IPS DF 4.7 (cell line): ENCODE measurements around the gene HES2.
"Not testable (repeated sequence)": the region's sequence is repeated elsewhere in the genome, so short reads cannot be mapped to it uniquely, and the experiment has no call there.

Experiments used
- DNase-seq: peaks from one replicate; pipeline ENCODE4 v3.0.0-alpha.2; 2013; ENCODE audit warnings: low spot score; ENCODE audit errors: extremely low read depth

HES2 gene, protein sequence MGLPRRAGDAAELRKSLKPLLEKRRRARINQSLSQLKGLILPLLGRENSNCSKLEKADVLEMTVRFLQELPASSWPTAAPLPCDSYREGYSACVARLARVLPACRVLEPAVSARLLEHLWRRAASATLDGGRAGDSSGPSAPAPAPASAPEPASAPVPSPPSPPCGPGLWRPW

DNA sequence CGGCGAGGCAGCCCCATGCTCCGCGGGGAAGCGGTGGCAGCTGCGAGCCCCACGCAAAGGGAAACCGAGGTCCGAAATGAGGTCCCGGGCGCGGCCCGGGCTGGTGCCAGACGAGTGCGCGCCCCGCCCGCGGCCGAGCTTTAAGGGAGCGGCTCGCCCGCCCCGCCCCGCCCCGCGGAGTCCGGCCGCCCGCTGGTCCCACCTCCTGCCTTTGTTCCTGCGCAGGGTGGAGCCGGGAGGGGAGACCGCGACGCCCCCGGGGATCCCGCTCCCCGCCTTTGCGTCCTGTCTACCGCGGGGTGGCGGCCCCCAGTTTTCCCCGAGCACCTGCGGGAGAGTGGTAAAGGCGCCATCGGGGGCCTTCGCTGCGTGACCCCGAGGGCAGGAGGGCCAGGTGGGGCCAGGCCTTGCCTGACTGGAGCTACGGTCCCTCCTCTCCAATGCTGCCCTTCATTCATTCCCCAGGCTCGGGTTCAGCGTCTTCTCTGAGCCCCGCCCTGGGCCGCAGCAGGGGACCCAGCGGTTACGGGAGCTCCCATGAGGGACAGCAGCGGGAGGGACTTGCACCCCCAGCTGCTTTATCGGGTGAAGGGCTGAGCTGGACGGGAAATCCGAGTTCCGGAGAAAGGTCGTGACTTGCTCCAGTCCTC lies at the start of gene HES2:
TSS of gene HES2 (minus strand) at position 116 of the 650 bp plus-strand sequence. CDS start at position 17, 99 bp downstream.
- no peak for DNase-seq

DNA sequence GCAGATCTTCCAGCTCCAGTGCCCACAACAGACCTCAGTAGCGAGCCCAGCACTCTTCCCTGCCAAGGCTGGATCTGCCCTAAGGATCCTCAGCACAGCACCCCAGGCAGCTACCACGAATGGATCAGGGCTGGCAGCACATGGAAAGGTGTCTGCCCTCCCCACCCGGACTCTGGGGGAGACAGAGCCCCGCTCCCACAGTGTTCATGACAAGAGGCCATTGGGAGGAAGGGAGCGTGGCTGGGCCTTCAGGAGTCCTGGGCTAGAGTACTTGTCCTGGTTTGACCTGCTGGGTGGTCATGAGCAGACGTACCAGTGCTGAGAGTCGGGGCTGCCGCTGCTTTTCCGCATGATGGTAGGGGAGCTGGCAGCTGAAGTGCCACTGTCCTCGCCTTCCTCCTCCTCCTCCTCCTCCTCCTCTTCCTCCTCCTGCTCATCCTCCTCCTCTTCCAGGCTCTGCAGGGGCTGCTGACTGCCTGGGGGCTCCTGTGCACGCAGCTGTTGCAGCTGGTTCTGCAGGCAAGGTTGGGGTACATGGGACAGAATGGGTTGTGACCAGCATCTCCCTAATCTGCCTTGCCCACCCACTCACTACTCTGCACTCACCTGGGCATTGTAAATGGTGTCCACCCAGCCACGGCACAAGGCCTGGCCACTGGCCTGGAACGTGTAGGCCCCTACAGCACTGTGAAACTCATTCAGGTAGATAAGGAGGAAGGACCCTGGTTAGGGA lies 49.2 kb upstream of the HES2 start:
- DNase-seq: no peak

DNA sequence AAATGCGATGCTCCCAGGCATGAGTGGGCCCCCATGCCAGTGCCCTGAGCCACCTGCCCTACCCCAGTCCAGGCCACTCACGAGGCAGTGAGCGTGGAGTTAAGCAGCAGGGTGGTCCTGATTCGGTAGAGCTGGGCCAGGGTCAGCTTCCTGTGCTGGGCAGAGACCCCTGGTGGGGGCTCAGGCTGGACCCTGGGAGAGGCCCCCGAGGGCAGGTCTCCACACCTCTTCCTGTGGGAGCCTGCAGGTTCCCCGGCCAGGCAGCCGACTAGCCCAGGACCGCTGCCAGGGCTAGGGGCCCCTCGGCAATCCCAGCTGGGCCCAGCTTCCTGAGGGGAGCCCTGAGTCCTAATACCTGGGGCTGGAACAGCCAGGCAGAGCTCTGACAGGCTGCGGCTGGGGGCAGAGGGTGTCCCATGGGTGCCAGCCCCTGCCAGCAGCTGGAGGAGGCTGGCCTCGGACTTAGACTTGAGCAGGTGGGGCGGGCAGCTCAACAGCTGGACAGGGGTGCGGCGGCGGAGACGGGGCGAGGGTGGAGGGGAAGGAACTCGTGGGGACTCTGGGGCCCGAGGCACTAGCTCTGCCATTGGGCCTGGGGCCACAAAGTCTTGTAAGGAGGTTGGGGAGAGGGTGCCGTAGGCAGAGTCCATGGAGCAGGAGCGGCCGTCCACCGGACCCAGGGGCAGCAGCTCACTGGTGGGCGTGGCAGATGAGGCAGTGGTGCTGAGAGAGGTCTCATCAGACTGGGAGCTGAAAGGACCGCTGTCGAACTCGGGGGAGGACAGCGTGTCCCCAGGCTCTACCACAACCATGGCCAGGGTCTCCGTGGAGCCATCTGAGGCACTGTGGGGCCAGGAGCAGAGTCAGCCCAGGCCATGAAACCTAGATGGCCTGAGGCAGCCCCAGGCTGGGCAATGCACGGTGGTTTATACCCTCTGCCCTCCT lies 48.3 kb upstream of the HES2 start:
- DNase-seq: no peak

DNA sequence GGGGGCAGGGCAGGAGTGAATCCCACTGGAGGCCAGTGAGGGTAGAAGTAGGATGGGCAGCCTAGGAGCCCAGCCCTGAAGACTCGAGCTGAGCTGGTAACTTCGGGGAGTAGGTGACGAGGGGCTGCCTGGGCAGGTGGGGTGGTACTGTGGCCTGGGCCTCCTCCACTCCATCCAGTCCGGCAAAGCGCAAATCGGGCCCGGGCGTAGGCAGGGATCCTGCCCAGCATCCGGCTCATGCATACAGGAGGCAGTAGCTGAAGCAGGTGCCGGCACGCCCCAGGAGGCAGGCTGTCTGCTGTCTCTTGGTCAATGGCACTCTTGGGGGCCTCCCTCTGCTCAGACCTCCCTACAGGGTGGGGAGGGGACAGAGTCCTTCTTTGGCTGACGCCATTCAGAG lies 47.5 kb upstream of the HES2 start:
- DNase-seq: no peak

DNA sequence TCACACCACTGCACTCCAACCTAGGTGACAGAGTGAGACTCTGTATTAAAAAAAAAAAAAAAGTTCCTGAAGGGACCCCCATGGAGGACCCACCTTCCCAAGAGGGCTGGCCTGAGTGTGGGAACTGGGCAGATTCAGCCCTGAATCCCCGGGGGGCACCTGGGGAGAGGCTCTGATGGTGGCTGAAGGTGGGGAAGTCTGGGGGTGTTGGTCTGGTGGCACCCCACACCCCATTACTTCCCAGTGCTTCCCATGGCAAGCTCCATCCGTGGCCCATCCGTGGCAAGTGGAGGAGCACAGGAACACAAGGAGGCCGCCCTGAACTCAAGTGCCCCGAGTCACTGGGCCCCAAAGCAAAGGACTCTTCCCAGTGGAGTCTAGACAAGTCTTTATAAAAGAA lies 47.0 kb upstream of the HES2 start:
- DNase-seq: no peak

DNA sequence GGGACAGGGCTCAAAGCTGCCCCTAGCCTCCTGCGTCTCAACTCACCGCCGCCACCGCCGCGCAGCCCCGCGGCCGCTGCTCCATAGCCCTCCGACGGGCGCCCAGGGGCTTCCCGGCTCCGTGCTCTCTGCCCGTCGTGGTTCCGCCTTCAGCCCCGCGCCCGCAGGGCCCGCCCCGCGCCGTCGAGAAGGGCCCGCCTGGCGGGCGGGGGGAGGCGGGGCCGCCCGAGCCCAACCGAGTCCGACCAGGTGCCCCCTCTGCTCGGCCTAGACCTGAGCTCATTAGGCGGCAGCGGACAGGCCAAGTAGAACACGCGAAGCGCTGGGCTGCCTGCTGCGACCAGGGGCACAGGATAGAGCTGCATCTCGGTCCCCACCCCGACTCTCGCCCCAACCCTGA lies 46.3 kb upstream of the HES2 start, which contains the start of gene TNFRSF25:
TSS of gene TNFRSF25 (minus strand) at position 151 of the 400 bp plus-strand sequence. CDS start at position 85, 66 bp downstream.
- DNase-seq: no peak

DNA sequence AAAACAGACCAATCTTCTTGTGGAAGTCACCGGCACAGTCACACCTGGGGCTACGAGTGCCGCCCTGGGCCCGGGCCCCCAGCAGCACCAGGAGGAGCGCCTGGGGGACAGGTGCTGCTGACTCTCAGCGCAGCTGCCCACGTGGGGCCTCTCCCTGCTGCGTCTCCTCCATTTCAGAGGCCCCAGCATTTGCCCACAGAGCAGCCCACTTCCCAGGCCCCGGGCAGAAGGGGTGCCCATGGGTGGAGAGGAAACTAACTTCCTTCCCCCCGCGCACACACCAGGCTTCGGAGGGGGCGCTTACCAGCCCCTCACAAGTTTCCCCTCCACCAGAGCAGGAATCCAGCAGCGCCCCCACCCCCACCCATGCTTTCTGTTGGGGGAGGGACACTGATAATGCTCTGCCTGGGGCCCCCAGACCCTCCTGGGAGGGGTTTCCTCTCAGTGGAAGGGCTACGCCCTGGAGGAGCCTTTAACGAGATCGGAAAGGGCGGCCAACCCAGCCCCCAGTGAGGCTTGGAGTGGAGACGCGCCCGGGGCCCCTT lies 45.8 kb upstream of the HES2 start:
- DNase-seq: no peak

DNA sequence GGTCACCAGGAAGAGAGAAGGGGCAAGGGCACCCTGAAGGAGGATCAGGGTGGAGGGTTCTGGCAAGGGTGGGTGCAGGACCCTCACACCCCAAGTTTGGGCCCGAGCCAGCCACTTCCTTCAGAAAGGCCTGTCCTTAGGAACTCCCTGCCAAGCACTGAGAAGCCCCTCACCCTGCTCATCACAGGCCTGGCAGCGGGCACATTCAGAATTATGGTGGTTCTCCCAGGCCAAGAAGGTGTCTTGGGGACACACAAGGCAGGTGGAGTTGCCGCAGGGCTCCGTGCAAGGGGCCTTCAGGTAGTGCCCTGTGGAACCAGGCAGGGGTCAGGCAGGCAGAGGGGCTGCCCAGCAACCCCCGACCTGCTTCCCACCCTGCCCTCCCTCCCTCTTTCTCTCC lies 45.2 kb upstream of the HES2 start:
- no peak for DNase-seq

DNA sequence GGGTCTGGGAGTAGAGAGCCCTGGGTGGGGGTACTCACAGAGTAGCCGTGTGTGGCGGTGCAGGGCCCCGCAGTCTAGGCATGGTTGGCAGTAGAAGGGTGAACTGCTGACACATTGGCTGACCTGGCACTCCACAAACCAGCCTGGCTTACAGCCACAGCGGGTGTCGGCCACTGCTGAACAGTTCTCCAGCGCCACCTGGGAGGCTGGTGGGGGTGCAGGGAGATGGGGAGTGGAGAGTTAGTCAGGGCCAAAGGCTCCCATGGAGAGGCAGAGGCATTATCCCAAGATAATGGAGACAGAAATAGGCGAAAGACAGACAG lies 44.8 kb upstream of the HES2 start:
- DNase-seq: no peak

DNA sequence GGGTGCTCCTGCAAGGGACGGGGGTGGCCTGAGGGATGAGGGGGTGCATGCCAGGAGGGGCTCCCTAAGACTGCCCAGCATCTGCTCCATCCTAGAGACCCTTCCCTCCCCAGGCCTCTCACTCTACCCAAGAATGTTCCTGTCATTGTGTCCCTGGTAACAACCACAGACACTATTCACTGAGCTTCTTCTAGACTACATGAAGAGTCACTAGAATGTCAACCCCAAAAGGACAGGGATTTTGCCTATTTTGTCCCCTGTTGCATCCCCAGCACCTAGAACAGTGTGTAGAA lies 43.3 kb upstream of the HES2 start:
- DNase-seq: no peak

DNA sequence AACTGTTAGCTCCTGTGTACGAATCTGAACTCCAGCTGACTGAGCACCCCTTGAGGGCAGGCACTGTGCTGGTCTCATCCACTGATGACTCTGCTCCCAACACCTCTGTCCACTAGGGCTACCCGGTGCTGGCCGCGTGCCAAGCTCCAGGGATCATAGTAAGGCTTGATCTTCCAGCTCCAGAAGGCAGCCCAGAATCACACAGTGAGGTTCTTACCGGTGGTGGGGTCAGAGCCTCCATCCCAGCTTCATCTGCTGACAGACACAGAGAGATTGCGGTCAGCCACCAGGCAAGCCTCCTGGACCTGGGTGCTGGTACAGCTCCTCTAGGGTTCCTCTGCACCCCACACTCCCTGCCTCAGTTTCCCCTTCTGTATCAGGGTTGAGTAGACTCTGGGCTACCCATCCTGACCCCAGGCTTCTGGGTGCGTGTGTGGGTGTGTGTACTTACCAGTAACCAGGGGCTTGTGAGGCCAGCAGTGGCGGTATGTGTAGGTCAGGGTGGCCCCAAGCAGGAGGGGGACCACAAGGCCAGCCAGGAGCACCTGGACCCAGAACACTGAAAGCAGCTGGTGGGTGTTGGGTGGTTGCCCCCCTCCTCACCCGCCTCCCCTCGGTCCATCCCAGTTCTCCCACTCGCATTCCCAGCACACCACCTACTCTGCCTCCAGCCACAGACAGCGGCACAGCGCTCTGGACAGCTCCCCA lies 42.8 kb upstream of the HES2 start:
- DNase-seq: no peak

DNA sequence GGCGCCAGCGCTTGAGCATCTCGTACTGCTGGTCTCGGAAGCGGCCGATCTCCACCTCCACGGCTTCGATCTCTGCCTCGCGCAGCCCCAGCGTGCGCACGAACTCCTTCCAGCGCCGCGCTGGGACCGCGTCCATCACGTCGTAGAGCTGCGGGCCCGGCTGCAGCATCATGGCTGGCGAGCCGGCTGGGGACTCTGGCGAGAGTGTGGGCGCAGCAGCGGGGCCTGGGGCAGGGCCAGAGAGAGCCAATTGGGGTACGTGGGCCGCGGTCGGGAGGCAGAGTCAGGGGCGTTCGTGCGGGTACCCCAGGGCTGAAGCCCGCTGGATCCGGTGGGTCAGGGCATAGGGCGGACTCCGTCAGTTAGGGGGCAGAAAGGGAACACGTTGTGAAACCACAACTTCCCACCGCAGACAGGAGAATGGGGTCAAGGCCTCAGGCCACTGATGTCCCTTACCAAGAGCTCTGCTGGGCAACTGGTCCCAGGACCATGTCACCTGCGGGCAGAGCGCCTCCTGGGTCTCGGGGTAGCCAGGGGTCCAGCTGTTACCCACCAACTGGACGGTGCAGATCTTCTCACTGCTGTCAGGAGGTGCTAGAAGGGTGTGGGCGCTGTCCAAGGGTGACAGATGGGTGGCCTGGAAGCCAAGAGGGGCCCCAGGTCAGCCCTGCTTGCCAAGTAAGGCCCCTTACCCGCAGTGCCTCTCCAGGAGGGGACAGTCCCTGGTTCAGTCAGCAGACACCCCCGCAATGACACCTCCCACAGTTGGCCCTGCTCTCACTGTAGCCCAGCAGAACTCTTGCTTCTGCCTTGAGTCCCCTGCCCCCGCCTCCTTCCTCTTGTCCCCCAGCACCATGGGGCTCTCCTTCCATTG lies 42.1 kb upstream of the HES2 start:
- no peak for DNase-seq

DNA sequence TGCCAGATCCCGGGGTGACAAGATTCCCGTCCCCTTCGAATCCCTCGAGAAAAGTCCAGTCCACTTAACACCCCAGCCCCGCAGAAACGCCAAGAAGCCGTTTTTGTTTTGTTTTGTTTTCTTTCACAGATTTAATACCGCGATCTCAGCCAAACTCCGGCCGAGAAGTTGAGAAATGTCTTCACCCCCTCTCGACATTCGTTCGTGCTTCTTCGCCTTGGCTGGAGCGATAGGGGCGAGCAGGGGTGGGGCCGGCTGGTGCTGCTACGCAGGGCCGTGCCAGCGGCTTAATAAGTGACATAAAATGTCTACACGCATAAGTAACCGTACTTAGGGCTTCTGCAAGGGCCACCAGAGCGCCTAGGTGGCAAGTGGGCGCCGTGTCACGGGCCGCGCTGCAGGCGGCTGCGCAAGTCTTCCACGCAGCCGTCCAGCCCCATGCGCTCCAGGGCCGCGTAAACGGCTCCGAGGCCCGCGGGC lies 41.4 kb upstream of the HES2 start:
- no peak for DNase-seq

DNA sequence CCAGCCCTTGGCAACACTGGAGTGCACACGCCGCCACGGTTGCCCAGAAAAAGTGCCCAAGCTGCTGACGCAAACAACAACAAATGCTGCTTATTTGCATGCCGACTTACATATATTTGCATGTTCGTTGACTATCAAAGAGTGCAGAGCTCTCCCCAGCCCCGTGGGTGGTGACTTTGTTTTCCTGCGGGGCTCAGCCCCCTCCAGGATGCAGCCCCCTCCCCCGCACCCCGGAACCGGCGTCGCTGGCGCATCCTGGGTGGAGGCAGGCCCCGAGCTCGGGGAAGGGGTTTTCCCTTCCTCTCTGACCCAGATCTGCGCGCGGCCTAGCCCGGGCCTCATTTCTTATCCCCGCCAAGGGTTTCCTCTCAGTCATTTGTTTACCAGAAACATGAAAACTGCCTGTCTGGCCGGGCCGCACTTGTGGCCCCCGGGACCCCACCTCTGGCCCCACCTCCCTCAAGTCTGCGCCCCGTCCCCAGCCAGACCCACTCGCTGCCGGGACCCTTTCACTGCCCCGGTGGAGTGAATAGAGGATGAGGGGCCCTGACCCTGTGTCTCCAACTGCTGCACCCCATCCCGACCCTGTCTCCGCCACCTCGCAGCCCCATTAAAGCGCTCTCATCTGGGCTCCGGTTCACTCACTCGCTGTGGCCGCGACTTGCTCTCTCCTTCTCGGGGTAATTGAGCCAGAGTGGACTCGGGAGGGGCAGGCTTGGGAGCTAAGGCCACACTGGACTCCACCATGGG lies 40.8 kb upstream of the HES2 start:
- DNase-seq: no peak

DNA sequence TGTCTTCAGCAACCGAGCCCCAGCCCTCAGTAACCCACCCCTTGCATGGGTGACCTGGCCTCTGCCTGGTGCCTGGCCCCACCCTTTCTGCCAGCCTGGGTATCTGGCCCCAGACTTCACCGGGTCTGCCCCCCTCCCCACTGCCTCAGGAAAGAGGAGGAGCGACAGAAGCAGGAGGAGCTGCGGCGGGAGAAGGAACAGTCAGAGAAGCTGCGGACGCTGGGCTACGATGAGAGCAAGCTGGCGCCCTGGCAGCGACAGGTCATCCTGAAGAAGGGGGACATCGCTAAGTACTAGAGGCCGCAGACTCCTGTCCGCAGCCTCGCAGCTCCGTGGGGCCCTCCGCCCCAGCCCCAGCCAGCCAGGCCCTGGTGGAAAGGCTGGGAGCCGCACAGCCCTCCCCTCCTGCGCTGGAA lies 40.1 kb upstream of the HES2 start:
- no peak for DNase-seq

DNA sequence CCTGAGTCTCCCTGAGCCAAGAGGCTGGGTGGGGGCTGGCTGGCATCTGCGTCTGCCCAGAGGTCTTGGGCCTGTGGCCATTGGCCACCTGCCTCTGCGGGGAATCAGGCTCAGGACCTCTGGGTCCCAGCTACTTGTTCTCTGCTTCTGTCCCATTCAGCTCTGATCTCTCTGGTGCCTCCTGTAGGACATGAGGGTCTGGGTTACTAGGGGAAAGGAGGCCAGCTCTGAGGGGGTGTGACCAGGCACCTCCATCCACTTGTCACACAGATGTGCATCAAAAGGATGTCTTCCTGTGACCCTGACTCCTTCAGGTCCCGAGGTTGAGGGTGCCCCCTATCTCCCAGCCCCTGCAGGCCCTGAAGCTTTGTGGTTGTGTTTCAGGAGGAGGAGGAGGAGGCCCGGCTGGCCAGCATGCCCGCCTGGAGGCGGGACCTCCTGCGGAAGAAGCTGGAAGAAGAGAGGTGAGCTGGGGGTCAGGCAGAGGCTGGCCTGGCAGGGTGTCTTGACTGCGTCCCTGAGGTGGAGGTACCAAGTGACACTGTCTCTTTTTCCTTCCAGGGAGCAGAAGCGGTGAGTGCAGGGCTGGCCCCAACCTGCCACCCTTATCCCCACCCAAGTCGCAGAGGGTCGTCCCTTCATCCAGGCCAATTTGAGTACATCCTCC lies 37.2 kb upstream of the HES2 start:
- DNase-seq: no peak

DNA sequence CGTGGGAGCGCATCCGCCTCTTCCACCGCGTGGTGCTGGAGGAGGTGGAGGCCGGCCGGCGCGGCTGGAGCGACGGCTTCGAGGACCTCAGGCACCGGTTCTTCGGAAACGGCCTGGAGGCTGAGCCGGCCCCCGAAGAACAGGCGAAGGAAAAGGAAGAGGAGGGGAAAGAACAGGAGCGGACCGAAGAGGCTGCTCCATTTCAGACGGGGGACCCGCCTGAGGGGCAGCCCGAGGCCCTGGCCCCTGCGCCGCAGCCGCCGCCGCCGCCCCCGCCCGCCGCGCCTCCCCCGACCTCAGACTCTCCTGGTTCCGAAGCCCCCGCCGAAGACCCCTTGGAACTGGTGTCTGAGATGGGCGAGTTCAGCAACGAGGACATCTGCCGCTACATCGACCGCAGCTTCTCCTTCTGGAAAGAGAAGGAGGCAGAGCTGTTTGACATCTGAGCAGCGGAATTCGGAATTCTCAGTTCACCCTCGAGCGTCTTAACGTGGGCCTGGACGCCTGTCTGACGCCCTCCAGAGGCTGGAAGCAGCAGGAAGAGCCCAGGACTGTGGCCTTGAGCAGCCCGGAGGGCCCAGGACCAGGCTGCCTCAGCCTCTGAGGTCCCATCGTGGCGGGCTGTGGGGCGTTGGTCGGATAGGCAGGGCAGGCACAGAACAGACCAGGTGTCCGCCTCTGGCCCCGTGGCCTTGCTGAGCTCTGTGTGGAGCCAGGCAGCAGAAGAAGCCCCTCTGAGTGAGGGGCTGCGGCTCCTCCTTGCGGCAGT lies 36.2 kb upstream of the HES2 start:
- DNase-seq: not testable (repeated sequence)
